Bronchus fibroblast of lung (primary cell): Measurements from ENCODE around the gene RNF146. TPM values are rescaled to one million over a fixed set of nuclear protein-coding genes. Genes with fewer than 3 reads are reported as not detected.

Source experiments
- total RNA-seq: library from RNA; depleted of rRNA; stranded (reverse); fragments of >200 nt; gene quantifications from 2 replicates; pipeline ENCODE4 v1.2.3, GENCODE V29; 2015

RNF146 gene
- total RNA-seq = 13.4 and 16.1 TPM in 2 replicates

GRCh38 chr6:127266178-127266891, at the start of gene RNF146:
TSS of gene RNF146 (plus strand) at chr6:127266864. CDS start at chr6:127280339, 13,475 bp downstream.

Other genes with a start within 250 kb of the RNF146 start
- not detected in 2 replicates for gene RSPO3, start 148.2 kb upstream of the RNF146 start, total RNA-seq
- 56.2 and 56.3 TPM in 2 replicates for gene ECHDC1, start 76.7 kb downstream of the RNF146 start, total RNA-seq
- gene KIAA0408, start 192.5 kb downstream of the RNF146 start, total RNA-seq = 0.30 and 0.84 TPM in 2 replicates